Right lobe of liver (tissue), 6 donors: ENCODE results near the gene ATRIP. TPM values are rescaled to one million over a fixed set of nuclear protein-coding genes. Genes with fewer than 3 reads are reported as not detected.

Source experiments
- ATAC-seq, 4 donors: fragments of 200-7000 bp; cut with Tn5 transposase; one replicate each; pipeline ENCODE4 v1.9.1; 2020; ENCODE audit warnings: mild to moderate bottlenecking in 4 of 4, moderate library complexity in 4 of 4
- DNase-seq, 3 donors: peaks; one replicate each; pipeline ENCODE4 v3.0.0-alpha.2; 2020
- H3K27ac ChIP-seq, 3 donors: fragments of 200-600 bp; one replicate each; pipeline ENCODE4 v1.8.0; 2022
- H3K27me3 ChIP-seq, 2 donors: fragments of 200-600 bp; one replicate each; pipeline ENCODE4 v1.8.0; 2022
- H3K36me3 ChIP-seq, 4 donors: fragments of 200-600 bp; sonication (generic) in 1 of 4; one replicate each; pipeline versions ENCODE4 v1.5.1 to v1.8.0; 2017 to 2022; ENCODE audit warnings: control low read depth in 1 of 4
- H3K4me1 ChIP-seq, 4 donors: fragments of 200-600 bp; sonication (generic) in 1 of 4; one replicate each; pipeline versions ENCODE4 v1.5.1 to v1.8.0; 2017 to 2022; ENCODE audit warnings: control low read depth in 1 of 4
- H3K4me3 ChIP-seq, 3 donors: fragments of 200-600 bp; one replicate each; pipeline ENCODE4 v1.8.0; 2022
- H3K9me3 ChIP-seq, 4 donors: fragments of 200-600 bp; sonication (generic) in 1 of 4; one replicate each; pipeline versions ENCODE4 v1.5.1 to v1.8.0; 2017 to 2022; ENCODE audit warnings: control low read depth in 1 of 4
- CTCF ChIP-seq, 4 donors: fragments of 200-600 bp in 3 of 4; fragments of 450-650 bp in 1 of 4; IDR thresholded peaks; one replicate each; pipeline versions ENCODE4 v1.5.1 to v1.8.0; 2016 to 2022; ENCODE audit warnings: antibody characterized with exemption in 4 of 4, mild to moderate bottlenecking in 2 of 4
- POLR2A ChIP-seq: fragments of 450-650 bp; IDR thresholded peaks from one replicate; pipeline ENCODE4 v1.6.1; 2017; ENCODE audit warnings: antibody characterized with exemption, mild to moderate bottlenecking
- WGBS: methylation state at CpG from one replicate; pipeline ENCODE4 v1.1.6; 2018; ENCODE audit warnings: low coverage, low lambda C conversion rate; ENCODE audit not compliant: insufficient coverage; ENCODE audit errors: missing lambda C conversion rate; 5-methylcytosine and 5-hydroxymethylcytosine counted together
- intact Hi-C, 2 donors: fragments of 100-400 bp; cut with DNase I; formaldehyde crosslinking; loops; one replicate each; pipeline versions ENCODE4 v1.11.2 to v1.14.1; 2022
- total RNA-seq, 6 experiments: library from RNA; depleted of rRNA in 2 of 6; stranded (reverse); fragments of >200 nt in 2 of 6; fragmentation: NEBNext Ultra II Directional in 3 of 6; extraction: Animal tissue kit (Norgen Biotek cat#: 25700) in 3 of 6; gene quantifications; one replicate each; pipeline versions ENCODE4 v1.1.0 to v1.2.4, GENCODE V29; 2016 to 2023
- donor health status: DM: no; HTN: yes; CAD: no.
- donor health status: DM: no; HTN: no; CAD: no.
- donor health status: DM: no; HTN: no; CAD: no.
- donor health status: DM: no; HTN: yes; CAD: no.
- donor health status: DM: no; HTN: yes; CAD: no.

The ATRIP gene
- total RNA-seq, 6 experiments from 2014 or later = 2.4 to 4.5 (median 3.2) TPM

DNA sequence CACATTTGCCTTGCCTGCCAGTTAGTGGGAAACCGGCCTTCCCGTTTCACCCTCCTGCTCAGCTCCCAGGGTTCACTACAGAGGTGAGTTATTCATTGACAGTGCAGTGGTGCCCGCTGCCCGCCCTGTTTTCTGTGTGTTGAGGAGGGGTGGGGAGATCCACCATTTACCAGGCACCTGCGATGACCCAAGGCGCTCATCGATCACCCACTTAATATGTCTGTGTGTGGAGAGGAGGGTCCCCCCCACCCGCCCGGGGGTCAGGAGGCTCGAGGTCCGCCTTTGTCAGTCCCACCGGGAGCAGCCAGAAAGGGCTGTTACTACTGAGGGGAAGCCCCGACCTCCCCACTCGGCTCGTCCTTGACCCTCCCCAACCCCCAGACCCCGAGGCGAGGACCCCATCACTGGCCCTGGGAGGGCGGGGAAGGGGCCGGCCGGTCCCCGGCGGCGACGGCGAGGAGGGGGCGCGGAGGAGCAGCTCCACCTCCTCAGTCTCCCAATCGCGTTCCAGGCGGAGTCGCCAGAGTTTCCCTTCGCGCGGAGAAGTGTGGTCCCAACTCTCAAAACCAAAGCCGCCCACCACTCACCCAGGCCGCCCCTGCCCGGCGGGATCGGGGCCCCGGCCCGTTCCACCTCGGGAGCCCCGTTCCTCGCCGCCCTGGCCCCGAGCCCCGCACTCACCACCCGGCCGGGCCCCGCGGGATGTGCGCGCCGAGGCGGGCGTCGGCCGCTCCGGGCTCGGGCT lies 17.8 kb upstream of the ATRIP start:
- peak; percentile 58 to 69 (median 68) for ATAC-seq
- Histone ChIP-seq H3K36me3 (peaks cover 0 to 14% (median 0%) of the 10 kb centered on the region in 4 donors), H3K27ac (peak overlapping the region; percentile 56 to 89 (median 79)), H3K4me3 (peak overlapping the region; percentile 78 to 96 (median 85)), H3K27me3 (no peaks in the 10 kb centered on the region), H3K9me3 (no peaks in the 10 kb centered on the region), H3K4me1 (peaks cover under 1 to 60% (median 20%) of the 10 kb centered on the region in 4 donors)
- 0% methylated on average over 1 of the region's 60 CpGs for WGBS
- no peak for TF ChIP-seq CTCF (IDR thresholded peaks at IDR 0.05)
- no peak for TF ChIP-seq POLR2A
- intact Hi-C loops = no loop called here
- DNase-seq = peak; percentile 72 to 86 (median 82)

- peak; percentile 79 to 91 (median 89) for DNase-seq
- 4% methylated on average over 5 of the region's 86 CpGs for WGBS
- intact Hi-C loops = no loop called here
These were observed 17.1 kb upstream of the ATRIP start for GRCh38 chr3:48429317-48429959.

DNA sequence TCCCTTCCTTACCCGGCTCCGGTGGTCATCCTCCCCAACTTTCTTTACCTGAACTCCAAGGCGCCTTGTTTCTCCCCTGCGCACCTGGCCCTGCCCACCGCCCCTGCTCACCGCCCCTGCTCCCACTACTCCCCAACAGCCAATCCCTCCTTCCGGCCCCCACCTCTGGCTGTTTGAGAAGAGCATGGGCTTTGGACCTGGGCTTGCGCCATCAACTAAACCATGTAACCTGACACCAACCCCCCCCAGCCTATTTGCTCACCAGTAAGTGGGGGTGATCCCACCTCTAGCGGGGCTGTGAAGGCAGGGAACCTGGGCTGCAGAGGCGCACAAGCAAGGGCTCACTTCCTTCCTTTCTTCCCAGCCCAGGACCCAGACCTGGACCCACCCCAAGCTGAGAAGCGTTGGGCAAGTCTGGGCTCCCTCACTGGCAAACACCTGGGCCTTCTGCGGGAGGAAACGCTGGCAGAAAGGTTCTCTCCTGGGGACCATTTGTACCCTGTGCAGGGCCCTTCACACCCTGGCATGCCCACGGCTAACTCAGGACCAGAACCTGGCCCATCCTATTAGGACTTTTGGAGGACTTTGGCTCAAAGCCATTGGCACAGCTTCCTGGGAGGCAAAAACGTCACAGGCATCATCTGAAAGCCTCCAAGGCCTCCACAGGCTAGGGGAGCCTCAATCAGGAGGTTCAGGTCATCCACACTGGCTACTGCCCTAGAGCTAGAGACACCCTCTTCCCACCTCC lies 16.4 kb upstream of the ATRIP start, which contains the start of gene PLXNB1:
TSS of gene PLXNB1 (minus strand) at position 127 of the 748 bp plus-strand sequence. CDS start 5,475 bp downstream, outside the sequence.
- intact Hi-C loops = no loop called here
- TF ChIP-seq POLR2A (peak; percentile 62), CTCF (IDR thresholded peaks at IDR 0.05) (no peak)
- DNase-seq = peak; percentile 89 to 97 (median 93)
- 14% methylated on average over 12 of the region's 15 CpGs for WGBS
- Histone ChIP-seq H3K4me3 (peak within 1 kb of the TSS; percentile 78 to 96 (median 85)), H3K27me3 (no peaks in the 10 kb centered on the region), H3K4me1 (peaks cover 0 to 49% (median 23%) of the 10 kb centered on the region in 4 donors), H3K27ac (peak within 1 kb of the TSS; percentile 56 to 89 (median 79)), H3K9me3 (no peaks in the 10 kb centered on the region), H3K36me3 (peaks cover 0 to 14% (median 0%) of the 10 kb centered on the region in 4 donors)
- ATAC-seq = peak; percentile 75 to 82 (median 77)

More at GRCh38 chr3:48429317-48429959, 17.1 kb upstream of the ATRIP start:
- TF ChIP-seq POLR2A = peak; percentile 45
- no peak for TF ChIP-seq CTCF (IDR thresholded peaks at IDR 0.05)
- H3K36me3 ChIP-seq = peaks cover 0 to 14% (median 0%) of the 10 kb centered on the region in 4 donors
- no peaks in the 10 kb centered on the region for H3K9me3 ChIP-seq
- no peaks in the 10 kb centered on the region for H3K27me3 ChIP-seq
- ATAC-seq = peak; percentile 27 to 63 (median 54)
- peaks cover 0 to 55% (median 22%) of the 10 kb centered on the region in 4 donors for H3K4me1 ChIP-seq
- H3K27ac ChIP-seq = peak overlapping the region; percentile 56 to 89 (median 79)
- peak overlapping the region; percentile 78 to 96 (median 85) for H3K4me3 ChIP-seq

DNA sequence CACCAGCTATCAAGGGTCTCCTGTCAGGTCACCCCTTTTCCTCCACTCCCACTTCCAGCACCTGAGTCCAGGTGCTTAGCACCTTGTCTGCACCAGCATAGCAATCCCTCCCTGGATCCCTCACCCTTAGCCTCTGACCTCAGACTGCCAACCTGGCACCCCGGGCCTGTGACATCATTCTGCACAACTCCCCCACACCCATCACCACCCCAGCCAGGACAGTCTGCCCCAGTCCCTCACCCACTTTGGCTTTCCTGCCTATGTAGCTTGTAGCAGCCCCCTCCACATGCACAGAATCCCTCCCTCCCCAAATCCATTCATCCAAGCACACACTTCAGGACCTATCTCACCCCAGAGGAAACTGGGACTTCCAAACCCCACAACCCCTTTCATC lies 15.8 kb upstream of the ATRIP start:
- TF ChIP-seq CTCF (IDR thresholded peaks at IDR 0.05) (no peak), POLR2A (peak; percentile 10)
- DNase-seq (peak in 1 of 3 donors; percentile 51), ATAC-seq (peak in 3 of 4 donors; percentile 1 to 10 (median 3))
- H3K4me3 ChIP-seq = peak overlapping the region in 1 of 3 donors; percentile 78
- H3K27me3 ChIP-seq = no peaks in the 10 kb centered on the region
- WGBS = 30% methylated on average over 1 of the region's 1 CpG
- H3K36me3 ChIP-seq = peaks cover 0 to 14% (median 0%) of the 10 kb centered on the region in 4 donors
- H3K4me1 ChIP-seq = peaks cover 0 to 46% (median 23%) of the 10 kb centered on the region in 4 donors
- H3K9me3 ChIP-seq = no peaks in the 10 kb centered on the region
- intact Hi-C loops = no loop called here
- peak overlapping the region; percentile 43 to 89 (median 56) for H3K27ac ChIP-seq
